Skin of body (tissue), 2 donors: ENCODE measurements around the gene WDR4. TPM values are rescaled to one million over a fixed set of nuclear protein-coding genes. Genes with fewer than 3 reads are reported as not detected.
"Not testable (repeated sequence)": the region's sequence is repeated elsewhere in the genome, so short reads cannot be mapped to it uniquely, and the experiment has no call there.

Source experiments
- DNase-seq: peaks from one replicate; lab custom pipeline; 2025; lab: John Stamatoyannopoulos, UW
- total RNA-seq: library from RNA; depleted of rRNA; stranded (reverse); fragments of >200 nt; gene quantifications from one replicate; pipeline ENCODE4 v1.2.3, GENCODE V29; 2014

Gene WDR4
- total RNA-seq, 1 donor from 2014 or later, result 8.6 TPM

DNA sequence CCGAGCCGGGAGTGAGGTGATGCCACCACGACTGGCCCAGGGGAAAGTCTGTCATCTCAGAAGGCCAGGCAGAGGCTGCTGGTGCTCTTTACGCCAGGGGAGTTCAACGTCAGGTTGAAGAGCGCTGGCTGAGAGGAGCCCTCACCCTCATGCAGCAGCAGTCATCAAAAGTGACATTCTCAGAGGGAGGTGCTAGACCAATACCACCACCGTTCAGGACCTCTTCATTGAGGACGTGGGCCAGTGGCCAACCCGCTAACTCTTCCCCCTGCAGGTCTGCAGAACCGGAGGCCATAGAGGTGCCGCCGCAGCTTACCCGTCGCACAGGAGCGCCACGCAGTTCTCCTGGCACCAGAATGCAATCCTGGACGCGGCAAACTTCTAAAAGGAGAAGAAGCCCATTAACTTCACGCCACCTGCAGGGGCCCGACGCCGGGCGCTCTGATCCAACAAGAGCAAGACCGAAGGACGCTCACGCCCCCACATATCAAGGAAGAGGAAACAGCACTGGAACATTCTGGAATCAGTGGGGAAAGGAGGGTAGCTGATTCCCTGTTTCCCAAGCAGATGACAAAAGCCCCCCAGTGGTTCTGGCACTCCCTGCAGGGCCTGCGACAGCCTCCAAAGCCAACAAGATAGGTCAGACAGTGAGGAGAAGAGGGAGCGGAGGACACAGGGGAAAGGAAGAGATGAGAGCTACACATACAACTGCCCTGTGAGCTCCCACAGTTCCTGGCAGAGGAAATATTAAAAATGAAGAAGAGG, 24.9 kb downstream of the WDR4 start:
- DNase-seq, result no peak

GRCh38 chr21:42853621-42854020, 25.7 kb downstream of the WDR4 start:
- no peak for DNase-seq

DNA sequence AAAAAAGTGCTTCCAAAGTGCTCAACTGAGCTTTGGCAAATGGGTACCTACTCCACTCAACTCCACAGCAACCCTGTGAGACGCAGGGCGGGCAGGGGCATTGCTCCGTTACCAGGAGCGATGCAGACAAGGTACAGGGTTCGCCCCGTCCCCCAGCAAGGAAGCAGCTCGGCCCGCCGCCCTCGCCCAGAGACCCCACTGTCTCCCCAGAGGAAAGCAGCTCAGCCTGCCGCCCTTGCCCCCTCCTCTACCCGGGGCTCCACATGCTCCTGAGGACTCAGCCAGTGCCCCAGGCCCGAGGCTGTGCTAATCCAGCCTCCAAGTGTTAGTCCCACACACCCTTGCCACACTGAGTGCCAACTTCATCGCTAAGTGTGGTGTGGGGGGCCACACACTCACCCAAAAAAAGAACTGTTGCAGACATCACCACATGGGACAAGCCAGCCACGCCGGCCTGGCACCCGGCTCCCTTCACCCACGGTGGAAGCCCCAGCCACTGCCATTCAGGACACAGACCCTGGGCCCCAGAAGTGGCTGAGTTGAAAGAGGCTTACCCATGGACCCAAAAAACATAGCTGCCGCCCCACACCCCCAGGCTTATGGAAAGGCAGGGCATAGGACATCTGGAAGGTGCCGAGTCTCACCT, 26.3 kb downstream of the WDR4 start:
- no peak for DNase-seq

GRCh38 chr21:42851812-42852665, 27.3 kb downstream of the WDR4 start:
- DNase-seq, result no peak

DNA sequence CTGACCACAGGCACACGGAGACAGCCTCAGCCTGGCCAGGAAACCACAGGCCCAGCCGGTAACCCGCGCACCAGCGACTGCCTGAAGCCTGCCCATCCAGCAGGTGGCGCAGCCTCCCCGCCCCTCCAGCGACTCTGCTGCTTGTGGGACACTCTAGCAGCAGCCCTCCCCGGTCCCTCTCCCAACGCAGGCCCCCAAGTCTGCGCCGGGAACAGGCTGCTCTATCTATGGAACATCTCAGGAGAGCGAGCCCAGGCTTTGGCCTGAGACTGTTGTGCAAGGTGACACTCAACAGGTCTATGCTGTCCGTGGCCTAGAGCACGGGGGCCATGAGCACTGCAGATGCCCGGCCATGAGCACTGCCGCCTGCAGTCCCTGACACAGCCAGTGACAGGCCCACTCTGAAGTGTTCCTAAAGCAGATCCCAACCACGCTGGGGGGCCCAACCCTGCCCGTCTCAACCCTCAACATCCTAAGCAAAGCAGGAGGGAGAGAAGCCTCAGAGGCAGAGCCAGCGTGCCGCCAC, 28.4 kb downstream of the WDR4 start:
- DNase-seq, result no peak

GRCh38 chr21:42850463-42850862, 28.9 kb downstream of the WDR4 start:
- DNase-seq, result no peak

DNA sequence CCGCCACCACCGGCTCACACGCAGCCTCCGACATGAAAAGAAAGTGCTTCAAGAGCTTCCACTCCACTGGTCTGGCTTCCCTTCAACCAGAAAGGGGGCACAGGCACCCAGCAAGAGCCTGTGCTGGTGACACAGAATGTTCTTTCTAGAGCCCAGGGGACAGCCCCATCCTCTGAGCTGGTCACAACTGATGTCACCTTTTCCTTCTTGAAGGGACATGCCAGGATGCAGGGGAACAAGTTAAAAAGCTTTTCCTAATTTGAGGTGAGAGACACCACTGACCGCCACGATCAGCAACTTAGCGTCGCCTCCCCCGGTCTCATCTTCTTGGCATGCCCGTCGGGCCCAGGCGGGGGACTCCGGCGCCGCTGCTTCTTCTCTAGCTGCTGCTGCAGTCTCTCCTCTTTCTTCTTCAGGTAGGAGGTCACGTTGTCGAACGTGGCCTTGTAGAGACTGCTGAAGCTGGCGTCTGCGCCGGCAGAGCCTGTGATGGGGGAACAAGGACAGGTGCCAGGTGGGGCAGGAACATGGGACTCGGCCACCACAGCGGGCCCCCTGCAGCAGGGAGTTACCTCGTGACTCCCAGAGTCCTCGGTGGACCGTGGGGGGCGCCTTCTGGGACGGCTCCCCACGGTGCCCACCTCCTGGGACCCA, 29.5 kb downstream of the WDR4 start:
- DNase-seq, result no peak

DNA sequence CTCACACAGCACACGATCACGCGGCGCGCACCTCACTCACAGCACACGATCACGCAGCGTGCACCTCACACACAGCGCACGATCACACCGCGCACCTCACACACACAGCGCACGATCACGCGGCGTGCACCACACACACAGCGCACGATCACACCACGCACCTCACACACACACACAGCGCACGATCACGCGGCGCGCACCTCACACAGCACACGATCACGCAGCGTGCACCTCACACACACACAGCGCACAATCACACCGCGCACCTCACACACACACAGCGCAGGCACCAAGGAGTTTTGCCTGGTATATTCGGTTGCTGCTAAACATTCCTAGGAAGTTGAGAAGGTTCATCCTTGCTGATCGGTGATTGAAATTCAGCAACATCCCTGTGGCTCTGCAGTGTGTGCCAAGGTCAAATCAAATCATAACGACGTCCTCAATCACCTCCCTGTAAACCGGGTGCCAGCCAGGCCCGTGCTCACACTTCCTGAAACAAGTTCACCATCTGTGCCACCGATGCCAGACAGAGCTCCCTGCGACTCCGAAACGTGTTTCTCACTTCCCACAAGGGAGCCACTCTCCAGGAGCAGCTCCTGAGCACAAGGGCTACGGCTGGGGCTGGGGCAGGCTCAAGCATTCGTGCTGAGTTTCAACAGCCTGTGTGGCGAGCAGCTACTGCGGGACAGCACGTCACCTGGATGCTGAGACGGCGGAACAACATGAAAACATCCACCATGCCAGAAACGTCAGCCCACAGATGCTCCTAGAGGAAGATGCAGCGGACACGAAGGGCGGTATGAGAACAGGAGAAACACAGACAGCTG, 30.2 kb downstream of the WDR4 start:
- no peak for DNase-seq

- DNase-seq, result not testable (repeated sequence)
Observed at GRCh38 chr21:42848144-42848931, 31.0 kb downstream of the WDR4 start.

GRCh38 chr21:42847726-42848125, 31.6 kb downstream of the WDR4 start:
- no peak for DNase-seq

DNA sequence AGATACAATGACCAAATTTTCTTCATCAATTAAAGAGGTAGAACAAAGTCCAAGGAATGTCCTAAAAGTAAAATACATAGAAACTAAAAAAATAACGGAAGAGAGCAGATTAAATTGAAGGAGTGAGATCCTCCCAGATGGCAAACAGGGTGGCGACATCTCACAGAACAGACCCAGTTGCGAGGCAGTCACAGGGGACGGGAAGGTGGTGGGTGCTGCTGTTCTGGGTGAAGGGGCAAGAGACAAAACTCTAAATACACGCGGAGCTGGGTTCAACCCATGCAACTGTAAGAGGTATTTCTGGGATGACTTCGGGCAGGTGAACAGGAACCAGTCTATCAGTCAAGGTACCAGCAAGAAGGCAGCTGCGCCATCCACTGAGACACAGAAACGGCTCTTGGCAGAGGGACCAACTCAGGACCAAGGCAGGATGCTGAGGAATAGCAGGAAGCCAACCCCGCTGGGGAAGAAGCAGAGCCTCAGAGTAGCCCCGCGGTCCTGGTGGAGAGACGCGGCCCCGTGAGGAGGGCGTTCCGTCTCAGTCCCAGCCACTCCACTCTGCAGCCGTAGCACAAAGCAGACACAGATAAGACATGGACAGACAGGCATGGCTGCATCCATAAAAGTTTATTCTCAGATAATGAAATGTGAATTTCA, 32.2 kb downstream of the WDR4 start:
- DNase-seq, result no peak

DNA sequence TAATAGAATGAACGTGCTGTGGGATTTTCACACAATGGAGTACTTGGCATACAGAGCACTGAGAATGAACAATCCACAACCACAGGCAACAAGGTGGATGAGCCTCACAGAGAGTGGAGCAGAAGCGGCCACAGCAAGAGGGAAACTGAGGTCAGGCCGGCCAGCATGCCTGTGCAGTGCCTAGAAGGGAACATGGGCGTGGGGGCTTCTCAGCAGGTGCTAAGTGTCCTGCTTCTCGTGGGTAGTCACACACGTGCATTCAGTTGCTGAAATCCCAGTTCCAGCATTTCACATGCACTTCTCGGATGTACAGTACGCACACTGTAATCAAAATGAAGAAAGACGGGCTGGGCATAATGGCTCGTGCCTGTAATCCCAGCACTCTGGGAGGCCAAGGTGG, 33.1 kb downstream of the WDR4 start:
- no peak for DNase-seq

DNA sequence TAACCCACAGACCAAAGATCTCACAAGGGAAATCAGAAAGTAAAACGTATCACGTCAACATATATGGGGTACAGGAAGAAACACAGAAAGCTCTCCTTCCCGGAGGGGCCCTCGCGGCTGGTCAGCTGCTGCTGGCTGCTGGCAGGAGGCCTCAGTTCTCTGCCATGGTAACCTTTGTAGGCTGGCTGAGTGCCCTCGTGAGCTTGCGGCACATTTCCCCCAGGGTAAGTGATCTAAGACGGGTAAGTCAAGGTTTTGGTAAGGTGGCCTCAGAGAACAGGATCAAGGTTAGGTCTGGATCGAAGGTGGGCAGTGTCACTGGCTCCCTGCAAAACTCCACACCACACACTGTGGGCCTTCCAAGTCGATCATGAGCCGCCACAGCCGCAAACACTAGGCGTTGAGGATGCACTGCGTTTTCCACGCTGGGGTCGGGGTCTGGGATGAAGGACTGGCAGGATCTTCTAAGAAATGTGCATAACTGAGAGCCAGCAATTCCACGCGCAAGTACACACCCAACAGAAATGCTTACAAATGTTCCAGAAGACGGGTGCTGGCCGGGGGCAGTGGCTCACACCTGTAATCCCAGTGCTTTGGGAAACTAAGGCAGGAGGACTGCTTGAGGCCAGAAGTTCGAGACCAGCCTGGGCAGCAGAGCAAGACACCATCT, 33.9 kb downstream of the WDR4 start:
- no peak for DNase-seq

DNA sequence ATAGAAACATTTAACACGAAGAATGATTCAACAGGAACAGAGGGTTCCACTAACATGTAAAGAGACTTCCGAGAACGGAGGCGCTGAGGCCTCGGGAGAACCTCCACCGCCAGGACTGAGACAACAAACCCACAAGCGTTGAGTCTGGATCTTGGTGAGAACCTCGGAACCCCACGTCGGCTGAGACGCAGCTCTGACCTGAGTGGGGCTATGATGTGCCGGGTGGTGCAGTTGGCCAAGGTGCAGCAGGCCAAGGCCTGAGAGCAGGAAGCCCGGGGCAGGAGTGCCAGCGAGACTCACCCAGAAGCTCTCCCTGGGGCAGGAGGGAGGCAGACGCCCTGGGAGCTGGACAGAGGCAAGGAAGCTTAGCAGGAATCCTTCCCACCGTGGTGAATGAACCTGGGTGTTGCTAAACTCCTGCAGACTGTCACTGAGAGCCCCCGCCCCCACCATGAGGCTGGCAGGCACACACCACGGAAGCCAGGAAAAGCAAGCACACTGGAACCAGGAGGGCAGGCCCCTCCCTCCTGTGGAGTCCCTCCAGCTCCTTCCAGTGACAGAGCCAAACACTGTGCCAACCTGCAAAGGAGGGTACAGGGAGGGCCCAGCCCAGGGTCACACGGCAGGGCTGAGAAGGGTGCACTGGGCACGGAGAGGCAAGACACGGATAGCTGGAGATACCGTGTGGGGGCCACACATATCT, 34.8 kb downstream of the WDR4 start:
- no peak for DNase-seq

- DNase-seq, result no peak
Observed at GRCh38 chr21:42843056-42843455, 36.3 kb downstream of the WDR4 start.

DNA sequence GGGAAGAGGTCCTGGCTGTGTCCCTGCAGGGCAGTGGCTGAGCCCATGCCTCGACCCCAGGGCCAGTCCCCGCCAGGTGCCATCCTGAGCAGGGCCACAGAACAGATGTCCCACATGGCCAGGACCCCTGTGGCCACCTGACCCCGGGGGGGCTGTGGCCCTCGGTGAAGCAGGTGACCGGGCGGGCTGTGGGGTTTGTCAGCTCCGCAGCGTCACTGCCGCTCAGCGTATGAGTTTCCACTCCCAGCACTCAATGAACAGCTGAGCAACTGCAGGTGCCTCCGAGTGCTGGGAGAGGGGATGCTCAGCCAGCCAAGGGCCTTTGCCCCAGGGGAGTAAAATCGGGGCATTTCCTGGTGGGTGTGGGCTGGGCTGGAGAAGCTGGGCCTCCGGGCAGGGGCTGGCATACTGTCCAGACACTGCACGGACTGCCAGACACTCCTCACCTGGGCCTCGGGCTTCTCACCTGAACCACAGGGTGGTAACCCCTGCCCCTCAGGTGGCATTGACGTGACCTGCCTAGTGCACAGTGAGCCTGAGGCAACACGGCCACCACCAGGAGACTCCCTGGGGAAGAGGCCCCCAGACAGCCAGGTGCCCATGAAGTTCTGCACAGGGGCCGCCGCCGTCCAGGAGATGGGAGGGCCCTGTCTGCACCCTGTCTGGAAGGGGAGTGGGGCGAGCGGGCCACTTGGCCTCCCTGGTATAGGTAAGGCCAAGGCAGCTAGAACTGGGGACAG, 37.3 kb downstream of the WDR4 start:
- not testable (repeated sequence) for DNase-seq
